ENCODE results near the gene SLC22A1.

GRCh38 chr6:160076009-160076408 lies 45.6 kb upstream of the SLC22A1 start:
- TF ChIP-seq, protein P1, sequence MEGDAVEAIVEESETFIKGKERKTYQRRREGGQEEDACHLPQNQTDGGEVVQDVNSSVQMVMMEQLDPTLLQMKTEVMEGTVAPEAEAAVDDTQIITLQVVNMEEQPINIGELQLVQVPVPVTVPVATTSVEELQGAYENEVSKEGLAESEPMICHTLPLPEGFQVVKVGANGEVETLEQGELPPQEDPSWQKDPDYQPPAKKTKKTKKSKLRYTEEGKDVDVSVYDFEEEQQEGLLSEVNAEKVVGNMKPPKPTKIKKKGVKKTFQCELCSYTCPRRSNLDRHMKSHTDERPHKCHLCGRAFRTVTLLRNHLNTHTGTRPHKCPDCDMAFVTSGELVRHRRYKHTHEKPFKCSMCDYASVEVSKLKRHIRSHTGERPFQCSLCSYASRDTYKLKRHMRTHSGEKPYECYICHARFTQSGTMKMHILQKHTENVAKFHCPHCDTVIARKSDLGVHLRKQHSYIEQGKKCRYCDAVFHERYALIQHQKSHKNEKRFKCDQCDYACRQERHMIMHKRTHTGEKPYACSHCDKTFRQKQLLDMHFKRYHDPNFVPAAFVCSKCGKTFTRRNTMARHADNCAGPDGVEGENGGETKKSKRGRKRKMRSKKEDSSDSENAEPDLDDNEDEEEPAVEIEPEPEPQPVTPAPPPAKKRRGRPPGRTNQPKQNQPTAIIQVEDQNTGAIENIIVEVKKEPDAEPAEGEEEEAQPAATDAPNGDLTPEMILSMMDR (IDR thresholded peaks at IDR 0.05; ENCODE audit: insufficient read depth, low read depth, low read length): no peak
- no peak for TF ChIP-seq EZH2 (IDR thresholded peaks at IDR 0.05; ENCODE audit: insufficient read depth, low read length)

Data from astrocyte (in vitro differentiated cells and primary cell).